ENCODE results near the gene RNPEP. TPM values are rescaled to one million over a fixed set of nuclear protein-coding genes. Genes with fewer than 3 reads are reported as not detected.

Gene RNPEP
- total and polyA plus RNA-seq, 2 of the 13 experiments (the other 11 are each of a cell fraction or from before 2014, with no cell fraction given) = 20.6 to 38.4 TPM

DNA sequence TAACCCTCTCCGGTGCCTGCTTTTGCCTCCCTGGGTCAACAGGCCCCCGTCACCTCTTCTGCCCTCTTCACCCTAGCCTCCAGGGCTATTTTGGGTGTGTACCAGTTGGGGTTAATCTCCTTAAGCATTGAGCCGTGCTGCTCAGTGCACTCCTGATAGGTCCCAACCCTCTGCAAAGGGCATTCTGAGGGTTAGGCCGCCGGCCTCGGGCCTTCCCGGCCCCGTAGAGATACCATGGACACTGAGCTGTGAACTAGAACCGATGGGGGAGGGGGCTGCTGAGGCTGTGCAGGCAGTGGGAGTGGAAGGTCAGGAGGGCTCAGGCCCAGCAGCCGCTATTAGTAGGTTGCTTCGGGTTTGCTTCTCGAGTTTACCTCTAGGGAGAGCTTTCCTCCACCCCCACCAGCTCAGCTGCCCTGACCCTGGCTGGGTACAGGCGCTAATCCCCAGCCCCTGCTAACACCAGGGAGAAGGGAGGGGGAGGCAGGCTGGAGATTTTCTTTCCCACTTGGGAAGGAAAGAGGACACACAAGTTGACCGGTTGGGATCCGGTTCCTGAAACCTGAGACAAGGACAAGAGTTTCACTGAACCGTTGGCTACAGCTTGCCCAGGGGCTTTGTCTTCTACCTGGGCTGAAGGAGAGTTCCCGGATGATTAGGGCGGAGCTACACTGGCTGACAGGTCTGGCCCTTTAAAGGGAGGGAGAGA, 40.9 kb upstream of the RNPEP start (continued):
- TF ChIP-seq CBX1 (IDR thresholded peaks at IDR 0.05; ENCODE audit: low read depth) (no peak), BHLHE40 (IDR thresholded peaks at IDR 0.05; ENCODE audit: low read length) (no peak), TAF1 (CRISPR knock-in tag; IDR thresholded peaks at IDR 0.05) (0 out of 2 replicates have a peak, but pooled peaks have one; percentile 30), ZNF33A (CRISPR knock-in tag; IDR thresholded peaks at IDR 0.05; ENCODE audit: borderline replicate concordance) (no peak), TEAD2 (CRISPR knock-in tag; IDR thresholded peaks at IDR 0.05) (no peak), SNAPC2 (CRISPR knock-in tag; IDR thresholded peaks at IDR 0.05) (no peak), MIER2 (CRISPR knock-in tag; IDR thresholded peaks at IDR 0.05) (no peak), ZNF382 (CRISPR knock-in tag; IDR thresholded peaks at IDR 0.05; ENCODE audit: borderline replicate concordance) (no peak), FOXA3 (CRISPR knock-in tag; IDR thresholded peaks at IDR 0.05) (no peak), ZNF660 (CRISPR knock-in tag; IDR thresholded peaks at IDR 0.05; ENCODE audit: borderline replicate concordance, low read depth) (no peak)
- TF ChIP-seq, protein P1, sequence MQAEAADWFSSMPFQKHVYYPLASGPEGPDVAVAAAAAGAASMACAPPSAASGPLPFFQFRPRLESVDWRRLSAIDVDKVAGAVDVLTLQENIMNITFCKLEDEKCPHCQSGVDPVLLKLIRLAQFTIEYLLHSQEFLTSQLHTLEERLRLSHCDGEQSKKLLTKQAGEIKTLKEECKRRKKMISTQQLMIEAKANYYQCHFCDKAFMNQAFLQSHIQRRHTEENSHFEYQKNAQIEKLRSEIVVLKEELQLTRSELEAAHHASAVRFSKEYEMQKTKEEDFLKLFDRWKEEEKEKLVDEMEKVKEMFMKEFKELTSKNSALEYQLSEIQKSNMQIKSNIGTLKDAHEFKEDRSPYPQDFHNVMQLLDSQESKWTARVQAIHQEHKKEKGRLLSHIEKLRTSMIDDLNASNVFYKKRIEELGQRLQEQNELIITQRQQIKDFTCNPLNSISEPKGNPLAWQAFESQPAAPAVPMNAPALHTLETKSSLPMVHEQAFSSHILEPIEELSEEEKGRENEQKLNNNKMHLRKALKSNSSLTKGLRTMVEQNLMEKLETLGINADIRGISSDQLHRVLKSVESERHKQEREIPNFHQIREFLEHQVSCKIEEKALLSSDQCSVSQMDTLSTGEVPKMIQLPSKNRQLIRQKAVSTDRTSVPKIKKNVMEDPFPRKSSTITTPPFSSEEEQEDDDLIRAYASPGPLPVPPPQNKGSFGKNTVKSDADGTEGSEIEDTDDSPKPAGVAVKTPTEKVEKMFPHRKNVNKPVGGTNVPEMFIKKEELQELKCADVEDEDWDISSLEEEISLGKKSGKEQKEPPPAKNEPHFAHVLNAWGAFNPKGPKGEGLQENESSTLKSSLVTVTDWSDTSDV (CRISPR knock-in tag; IDR thresholded peaks at IDR 0.05) = no peak
- TF ChIP-seq, protein P2, sequence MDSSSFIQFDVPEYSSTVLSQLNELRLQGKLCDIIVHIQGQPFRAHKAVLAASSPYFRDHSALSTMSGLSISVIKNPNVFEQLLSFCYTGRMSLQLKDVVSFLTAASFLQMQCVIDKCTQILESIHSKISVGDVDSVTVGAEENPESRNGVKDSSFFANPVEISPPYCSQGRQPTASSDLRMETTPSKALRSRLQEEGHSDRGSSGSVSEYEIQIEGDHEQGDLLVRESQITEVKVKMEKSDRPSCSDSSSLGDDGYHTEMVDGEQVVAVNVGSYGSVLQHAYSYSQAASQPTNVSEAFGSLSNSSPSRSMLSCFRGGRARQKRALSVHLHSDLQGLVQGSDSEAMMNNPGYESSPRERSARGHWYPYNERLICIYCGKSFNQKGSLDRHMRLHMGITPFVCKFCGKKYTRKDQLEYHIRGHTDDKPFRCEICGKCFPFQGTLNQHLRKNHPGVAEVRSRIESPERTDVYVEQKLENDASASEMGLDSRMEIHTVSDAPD (CRISPR knock-in tag; IDR thresholded peaks at IDR 0.05) = no peak
- TF ChIP-seq, protein P3, sequence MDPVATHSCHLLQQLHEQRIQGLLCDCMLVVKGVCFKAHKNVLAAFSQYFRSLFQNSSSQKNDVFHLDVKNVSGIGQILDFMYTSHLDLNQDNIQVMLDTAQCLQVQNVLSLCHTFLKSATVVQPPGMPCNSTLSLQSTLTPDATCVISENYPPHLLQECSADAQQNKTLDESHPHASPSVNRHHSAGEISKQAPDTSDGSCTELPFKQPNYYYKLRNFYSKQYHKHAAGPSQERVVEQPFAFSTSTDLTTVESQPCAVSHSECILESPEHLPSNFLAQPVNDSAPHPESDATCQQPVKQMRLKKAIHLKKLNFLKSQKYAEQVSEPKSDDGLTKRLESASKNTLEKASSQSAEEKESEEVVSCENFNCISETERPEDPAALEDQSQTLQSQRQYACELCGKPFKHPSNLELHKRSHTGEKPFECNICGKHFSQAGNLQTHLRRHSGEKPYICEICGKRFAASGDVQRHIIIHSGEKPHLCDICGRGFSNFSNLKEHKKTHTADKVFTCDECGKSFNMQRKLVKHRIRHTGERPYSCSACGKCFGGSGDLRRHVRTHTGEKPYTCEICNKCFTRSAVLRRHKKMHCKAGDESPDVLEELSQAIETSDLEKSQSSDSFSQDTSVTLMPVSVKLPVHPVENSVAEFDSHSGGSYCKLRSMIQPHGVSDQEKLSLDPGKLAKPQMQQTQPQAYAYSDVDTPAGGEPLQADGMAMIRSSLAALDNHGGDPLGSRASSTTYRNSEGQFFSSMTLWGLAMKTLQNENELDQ (CRISPR knock-in tag; IDR thresholded peaks at IDR 0.05; ENCODE audit: borderline replicate concordance) = no peak
- TF ChIP-seq, protein P4, sequence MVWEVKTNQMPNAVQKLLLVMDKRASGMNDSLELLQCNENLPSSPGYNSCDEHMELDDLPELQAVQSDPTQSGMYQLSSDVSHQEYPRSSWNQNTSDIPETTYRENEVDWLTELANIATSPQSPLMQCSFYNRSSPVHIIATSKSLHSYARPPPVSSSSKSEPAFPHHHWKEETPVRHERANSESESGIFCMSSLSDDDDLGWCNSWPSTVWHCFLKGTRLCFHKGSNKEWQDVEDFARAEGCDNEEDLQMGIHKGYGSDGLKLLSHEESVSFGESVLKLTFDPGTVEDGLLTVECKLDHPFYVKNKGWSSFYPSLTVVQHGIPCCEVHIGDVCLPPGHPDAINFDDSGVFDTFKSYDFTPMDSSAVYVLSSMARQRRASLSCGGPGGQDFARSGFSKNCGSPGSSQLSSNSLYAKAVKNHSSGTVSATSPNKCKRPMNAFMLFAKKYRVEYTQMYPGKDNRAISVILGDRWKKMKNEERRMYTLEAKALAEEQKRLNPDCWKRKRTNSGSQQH (CRISPR knock-in tag; IDR thresholded peaks at IDR 0.05; ENCODE audit: low read depth) = no peak
- TF ChIP-seq, protein P5, sequence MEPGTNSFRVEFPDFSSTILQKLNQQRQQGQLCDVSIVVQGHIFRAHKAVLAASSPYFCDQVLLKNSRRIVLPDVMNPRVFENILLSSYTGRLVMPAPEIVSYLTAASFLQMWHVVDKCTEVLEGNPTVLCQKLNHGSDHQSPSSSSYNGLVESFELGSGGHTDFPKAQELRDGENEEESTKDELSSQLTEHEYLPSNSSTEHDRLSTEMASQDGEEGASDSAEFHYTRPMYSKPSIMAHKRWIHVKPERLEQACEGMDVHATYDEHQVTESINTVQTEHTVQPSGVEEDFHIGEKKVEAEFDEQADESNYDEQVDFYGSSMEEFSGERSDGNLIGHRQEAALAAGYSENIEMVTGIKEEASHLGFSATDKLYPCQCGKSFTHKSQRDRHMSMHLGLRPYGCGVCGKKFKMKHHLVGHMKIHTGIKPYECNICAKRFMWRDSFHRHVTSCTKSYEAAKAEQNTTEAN (CRISPR knock-in tag; conservative IDR thresholded peaks at IDR 0.05) = no peak
- TF ChIP-seq, protein P6, sequence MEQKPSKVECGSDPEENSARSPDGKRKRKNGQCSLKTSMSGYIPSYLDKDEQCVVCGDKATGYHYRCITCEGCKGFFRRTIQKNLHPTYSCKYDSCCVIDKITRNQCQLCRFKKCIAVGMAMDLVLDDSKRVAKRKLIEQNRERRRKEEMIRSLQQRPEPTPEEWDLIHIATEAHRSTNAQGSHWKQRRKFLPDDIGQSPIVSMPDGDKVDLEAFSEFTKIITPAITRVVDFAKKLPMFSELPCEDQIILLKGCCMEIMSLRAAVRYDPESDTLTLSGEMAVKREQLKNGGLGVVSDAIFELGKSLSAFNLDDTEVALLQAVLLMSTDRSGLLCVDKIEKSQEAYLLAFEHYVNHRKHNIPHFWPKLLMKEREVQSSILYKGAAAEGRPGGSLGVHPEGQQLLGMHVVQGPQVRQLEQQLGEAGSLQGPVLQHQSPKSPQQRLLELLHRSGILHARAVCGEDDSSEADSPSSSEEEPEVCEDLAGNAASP (CRISPR knock-in tag; IDR thresholded peaks at IDR 0.05; ENCODE audit: borderline replicate concordance) = no peak

All from HepG2 (cell line).